CD4-positive, alpha-beta T cell treated with Interleukin-12 subunit alpha and Interleukin-12 subunit beta, for 1 hour (primary cell): ENCODE measurements around the gene DNAJB5.

Source experiments
- DNase-seq: peaks from one replicate; pipeline ENCODE4 v3.0.0-alpha.2; 2020

Gene DNAJB5

GRCh38 chr9:34985311-34985899, 4.1 kb upstream of the DNAJB5 start:
- DNase-seq, result peak; percentile 66

DNA sequence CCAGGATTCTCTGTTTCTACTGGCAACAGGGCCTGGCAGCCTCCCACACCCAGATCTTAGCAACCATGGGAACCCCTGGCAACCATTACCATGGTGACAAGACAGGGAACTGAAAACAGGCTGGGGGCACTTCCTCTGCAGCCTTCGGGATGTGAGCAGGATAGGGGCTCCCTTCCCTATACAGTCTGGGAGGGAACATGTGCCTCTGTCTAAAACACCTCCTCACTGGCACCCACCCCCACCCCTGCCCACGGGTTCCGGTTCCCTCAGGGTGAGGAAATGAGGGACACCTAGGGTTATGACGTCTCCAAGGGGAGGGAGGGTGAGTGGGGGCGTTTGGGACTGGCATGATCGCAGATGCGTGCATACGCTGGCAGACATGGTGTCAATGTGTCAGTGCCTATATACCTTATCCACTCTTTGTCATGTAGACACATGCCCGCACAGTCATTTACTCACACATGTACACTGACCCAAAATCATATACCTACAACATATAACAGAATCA, 3.0 kb upstream of the DNAJB5 start:
- DNase-seq, result peak; percentile 74

- no peak for DNase-seq
Observed at GRCh38 chr9:34987160-34987901, 2.2 kb upstream of the DNAJB5 start.

GRCh38 chr9:34988218-34989002, 1.1 kb upstream of the DNAJB5 start:
- peak; percentile 71 for DNase-seq

DNA sequence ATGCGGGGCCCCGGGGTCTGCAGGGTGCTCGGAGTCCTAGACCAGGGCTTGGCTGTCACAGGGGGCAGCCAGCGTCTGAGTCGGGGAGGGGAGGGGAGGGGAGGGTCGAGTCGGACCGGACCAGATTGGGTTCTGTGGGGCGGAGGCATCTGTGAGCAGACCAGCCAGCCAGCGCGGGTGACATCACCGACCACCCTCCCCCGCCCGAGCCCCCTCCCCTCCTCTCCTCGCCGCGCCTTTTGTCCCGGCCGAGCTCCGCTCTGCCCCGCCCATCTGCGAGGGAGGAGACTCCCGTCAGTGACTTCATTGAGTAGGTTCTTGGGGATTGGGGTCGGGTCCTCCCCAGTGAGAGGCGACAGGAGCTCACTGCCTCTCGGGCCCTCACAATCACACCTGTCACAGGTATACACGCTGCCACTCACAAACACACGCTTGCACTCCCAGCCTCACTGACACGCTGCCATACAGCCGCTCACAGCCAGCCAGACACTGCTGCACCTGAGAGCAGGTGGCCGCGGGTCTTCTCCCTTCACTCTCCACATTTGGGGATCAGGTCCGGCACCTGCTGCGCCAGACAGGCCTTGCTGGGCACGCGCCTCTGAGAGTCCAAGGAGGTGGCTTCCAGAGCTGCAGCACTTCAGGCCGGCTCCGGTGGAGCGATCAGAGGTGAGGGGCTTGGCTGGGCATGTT, 546 bp downstream of the DNAJB5 start:
- DNase-seq, result peak; percentile 47

DNA sequence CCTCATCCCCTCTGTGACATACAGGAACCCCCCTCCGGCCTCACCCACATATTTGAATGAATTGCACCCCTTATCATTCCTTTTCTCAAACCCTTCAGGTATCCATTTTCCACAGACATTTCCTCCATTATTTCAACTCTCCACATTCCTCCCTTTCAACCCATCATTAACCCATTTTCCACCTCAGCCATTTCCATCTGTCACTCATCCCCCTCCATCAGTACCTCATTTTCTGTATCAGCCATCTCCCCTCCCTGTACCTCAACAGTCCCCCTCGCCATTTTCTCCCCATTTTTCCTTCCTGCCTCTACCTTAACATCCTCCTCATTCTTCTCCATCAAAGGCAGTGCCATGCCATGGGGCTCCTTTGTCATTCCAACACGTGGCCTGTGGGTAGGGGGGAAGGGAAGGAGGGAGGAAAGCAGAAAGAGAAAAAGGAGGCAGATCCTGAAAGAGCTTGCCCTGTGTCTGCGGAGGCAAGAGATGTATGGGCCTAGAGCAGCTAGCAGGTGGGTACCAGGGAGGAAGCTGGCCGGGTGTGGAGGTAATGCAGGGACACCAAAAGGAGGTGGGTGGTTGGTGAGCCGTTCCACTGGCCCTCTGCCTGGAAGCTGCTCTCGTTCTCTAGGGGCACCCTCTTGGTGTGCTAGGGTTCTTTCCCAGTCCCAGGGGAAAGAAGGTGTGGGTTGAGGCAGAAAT, 1.5 kb downstream of the DNAJB5 start:
- DNase-seq, result no peak

DNA sequence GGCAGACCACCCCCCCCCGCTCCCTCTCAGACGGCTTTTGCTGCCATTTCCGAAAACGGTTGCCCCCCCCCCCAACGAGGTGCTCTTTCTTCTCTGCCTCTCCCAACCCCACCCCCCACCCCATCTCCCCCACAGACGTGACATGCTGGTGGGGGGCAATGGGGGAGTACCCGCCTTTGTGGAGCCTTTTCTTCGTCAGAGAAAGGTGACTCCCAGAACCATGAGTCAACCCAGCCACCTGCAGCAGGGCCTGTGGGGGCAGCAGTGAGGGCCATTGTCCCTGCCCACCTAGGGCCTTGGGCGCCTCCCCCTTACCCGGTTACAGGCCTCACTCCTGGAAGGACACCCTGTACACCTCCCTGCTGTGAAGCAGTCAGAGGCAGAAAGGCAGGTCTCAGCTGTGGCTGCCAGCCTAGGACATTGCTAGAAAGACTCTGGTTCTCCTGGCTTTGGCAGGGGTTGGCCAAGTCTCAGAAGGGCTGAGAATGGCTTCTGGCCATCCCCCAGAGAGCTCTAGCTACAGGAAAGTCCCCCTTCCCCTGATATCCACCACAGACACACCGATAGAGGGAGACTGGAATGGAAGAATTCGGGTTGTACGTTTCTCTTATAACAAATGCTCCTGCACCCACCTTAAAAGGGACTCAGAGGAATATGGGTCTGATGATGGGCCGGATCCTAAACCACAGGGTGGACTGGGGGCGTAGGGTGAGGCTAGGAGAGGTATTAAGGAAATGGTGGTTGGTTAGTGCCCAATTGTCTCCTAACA, 2.2 kb downstream of the DNAJB5 start:
- peak; percentile 10 for DNase-seq

GRCh38 chr9:34992376-34992951, 2.9 kb downstream of the DNAJB5 start:
- peak; percentile 8 for DNase-seq

DNA sequence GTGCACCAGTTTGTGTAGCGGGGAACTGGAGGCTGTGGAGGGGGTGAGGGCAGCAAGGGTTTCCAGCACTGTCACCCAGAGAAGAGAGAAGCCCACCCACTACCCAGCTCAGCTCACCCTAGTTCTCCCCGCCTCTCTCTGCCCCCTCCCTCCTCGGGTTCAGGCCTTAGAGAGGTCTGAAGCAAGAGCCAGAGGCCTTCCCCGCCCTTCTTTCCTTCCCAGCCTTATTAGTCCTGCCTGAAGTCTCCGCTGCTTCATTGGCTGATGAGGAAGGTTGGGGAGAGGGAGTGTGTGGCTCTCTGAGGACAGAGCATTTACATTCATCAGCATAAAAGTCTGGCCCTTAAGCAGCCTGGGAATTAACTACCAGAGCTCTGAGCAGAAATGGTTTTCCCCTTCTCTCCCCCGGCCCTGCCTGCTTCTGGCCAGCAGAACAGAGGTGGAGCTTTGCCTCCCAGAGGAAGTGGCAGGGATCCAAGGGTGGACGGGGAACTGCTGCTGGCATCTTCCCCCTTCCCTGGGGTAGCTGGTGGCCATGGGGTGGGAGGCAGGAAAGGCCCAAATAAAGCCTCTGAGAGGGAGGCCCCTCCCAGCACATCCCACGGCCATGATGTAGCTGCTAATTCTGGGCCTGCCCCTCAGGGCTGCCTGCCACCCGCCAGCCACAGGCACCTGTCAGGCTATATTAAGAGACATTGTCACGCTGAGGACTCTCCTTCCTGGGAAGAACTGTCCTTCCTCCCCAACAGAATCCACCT, 4.1 kb downstream of the DNAJB5 start:
- no peak for DNase-seq

DNA sequence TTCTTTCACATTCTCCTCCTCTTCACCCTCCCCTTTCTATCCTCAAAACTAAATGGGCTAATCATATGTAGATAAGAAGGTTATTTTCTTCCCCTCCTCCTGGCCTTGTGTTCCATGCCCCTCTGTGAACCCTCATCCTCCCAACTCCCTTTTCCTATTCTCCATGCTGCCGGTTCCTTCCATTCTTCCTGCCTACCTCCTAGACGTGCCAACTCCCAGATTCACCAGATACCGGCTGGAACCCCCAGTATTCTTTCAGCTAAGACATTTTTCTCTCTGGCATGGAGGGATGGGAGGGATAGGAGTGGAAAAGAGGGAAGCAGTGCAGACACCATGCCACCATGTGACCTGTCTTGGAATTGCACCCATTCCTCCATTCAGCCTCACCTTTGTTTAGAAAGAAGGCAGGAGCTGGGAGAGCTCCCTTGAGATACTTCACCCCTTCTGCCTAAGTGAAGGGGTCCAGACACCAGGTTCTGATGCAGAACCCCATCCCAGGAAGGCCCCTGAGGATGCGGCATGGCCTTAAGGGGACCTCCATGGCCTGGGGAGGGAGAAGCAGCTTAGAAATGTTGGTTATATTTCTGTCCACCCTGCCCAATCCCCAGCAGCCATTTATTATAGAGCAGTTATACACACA, 4.8 kb downstream of the DNAJB5 start:
- DNase-seq, result no peak

GRCh38 chr9:34994900-34995669, 5.5 kb downstream of the DNAJB5 start:
- no peak for DNase-seq

DNA sequence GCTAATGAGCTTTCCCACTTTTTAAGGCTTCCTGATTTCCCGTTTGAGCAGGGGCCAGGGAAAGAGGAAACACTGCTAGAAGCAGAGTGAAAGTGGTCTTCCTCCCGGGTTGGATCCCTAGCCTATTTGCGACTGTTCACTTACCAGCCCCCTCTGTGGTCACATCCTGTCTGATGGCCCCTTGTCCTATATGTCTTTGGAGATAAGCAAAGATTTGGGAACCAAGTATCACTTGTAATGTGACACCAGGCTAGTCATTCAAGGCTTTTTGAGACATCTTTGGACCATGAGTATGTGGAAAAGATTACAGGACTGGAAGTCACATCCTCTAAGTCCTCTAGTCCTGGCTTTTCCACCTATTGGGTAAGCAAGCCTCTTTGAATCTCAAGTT, 6.1 kb downstream of the DNAJB5 start:
- DNase-seq, result no peak

GRCh38 chr9:34996181-34996904, 6.8 kb downstream of the DNAJB5 start:
- no peak for DNase-seq

DNA sequence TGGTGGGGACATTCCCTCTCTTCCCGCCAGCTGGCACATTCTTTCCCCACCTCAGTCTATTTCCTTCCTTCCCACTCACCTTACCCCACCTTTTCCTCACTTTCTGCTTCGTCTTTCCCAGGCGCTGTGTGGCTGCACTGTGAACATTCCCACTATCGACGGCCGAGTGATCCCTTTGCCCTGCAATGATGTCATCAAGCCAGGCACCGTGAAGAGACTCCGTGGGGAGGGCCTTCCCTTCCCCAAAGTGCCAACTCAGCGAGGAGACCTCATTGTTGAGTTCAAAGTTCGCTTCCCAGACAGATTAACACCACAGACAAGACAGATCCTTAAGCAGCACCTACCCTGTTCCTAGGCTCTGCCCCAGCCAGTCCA, 7.3 kb downstream of the DNAJB5 start:
- no peak for DNase-seq

DNA sequence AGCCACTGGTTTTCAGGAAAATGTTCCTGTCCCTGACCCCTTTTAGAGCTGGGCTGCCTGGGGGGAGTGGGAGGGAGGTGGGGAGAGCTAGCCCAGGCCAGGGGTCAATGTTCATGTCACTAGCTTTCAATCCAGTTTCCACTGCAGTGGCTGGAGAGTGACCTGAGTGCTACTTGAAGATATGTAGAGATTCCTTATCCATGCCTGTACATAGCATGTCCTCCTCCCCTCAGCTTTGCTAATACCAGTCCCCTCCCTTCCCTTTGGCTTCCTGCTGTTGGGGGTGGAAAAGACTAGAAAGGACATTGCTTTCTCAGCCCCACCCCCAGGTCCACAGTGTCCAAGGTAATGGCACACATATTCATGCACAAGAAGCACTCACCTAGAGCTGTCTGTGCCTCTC, 7.8 kb downstream of the DNAJB5 start:
- no peak for DNase-seq

- no peak for DNase-seq
Observed at GRCh38 chr9:34998266-34998665, 8.7 kb downstream of the DNAJB5 start.

DNA sequence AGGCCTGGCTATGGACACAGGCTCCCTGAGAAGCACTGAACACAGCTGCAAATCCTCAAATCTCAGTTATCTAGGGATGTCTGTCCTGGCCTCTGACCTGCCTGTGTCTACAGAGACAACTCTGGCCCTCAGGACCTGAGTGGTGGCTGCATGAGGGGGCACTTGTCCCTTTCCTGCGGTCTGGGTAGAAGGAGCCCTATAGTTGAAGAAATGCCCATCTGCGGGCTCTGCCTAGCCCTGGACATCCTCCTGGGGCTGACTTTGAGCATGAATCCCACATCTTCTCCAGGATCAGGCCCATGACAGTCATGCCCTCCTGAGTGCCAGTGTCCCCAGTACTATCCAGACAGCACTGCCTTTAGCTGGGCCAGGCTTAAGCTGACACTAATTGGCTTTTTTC, 10.0 kb downstream of the DNAJB5 start:
- DNase-seq, result no peak

- DNase-seq, result no peak
Observed at GRCh38 chr9:35000535-35001284, 11.2 kb downstream of the DNAJB5 start.
